AG09319 (cell line): Measurements from ENCODE around the gene MYOM1.
"Not testable (repeated sequence)": the region's sequence is repeated elsewhere in the genome, so short reads cannot be mapped to it uniquely, and the experiment has no call there.

Experiments
- DNase-seq: peaks from one replicate; pipeline ENCODE4 v3.0.0-alpha.2; 2010; ENCODE audit warnings: low read depth; ENCODE audit errors: extremely low read depth
- CTCF ChIP-seq: IDR thresholded peaks from 2 replicates; pipeline ENCODE4 v1.5.1; 2011; ENCODE audit warnings: low read depth, mild to moderate bottlenecking, inconsistent platforms, low read length, moderate library complexity

MYOM1 gene

GRCh38 chr18:3053081-3053480 lies 166.7 kb downstream of the MYOM1 start:
- TF ChIP-seq CTCF = no peak
- DNase-seq = no peak

- no peak for TF ChIP-seq CTCF
These were observed 167.4 kb downstream of the MYOM1 start for GRCh38 chr18:3052411-3052758.

GRCh38 chr18:3051718-3052410 lies 167.9 kb downstream of the MYOM1 start:
- no peak for DNase-seq

More at GRCh38 chr18:3052411-3052758, 167.4 kb downstream of the MYOM1 start:
- DNase-seq = no peak

GRCh38 chr18:3049897-3050454 lies 169.8 kb downstream of the MYOM1 start:
- not testable (repeated sequence) for DNase-seq

More at GRCh38 chr18:3051718-3052410, 167.9 kb downstream of the MYOM1 start:
- TF ChIP-seq CTCF = no peak

- no peak for DNase-seq
- TF ChIP-seq CTCF = no peak
These were observed 170.9 kb downstream of the MYOM1 start for GRCh38 chr18:3048820-3049349.

GRCh38 chr18:3048121-3048520 lies 171.6 kb downstream of the MYOM1 start:
- no peak for DNase-seq
- TF ChIP-seq CTCF = no peak

GRCh38 chr18:3046216-3046808 lies 173.5 kb downstream of the MYOM1 start:
- DNase-seq = no peak
- TF ChIP-seq CTCF = no peak
